Measurements from ENCODE around the gene SLC46A2.

The SLC46A2 gene

GRCh38 chr9:112921549-112921948 lies 30.9 kb upstream of the SLC46A2 start:
- Histone ChIP-seq H3K79me2 (ENCODE audit: insufficient read depth, low read depth) (no peaks in the 10 kb centered on the region), H3K4me2 (no peak overlapping the region), H4K20me1 (ENCODE audit: insufficient read depth) (no peaks in the 10 kb centered on the region), H3K36me3 (ENCODE audit: insufficient read depth) (no peaks in the 10 kb centered on the region), H3K4me1 (ENCODE audit: low read depth, poor library complexity, severe bottlenecking) (no peaks in the 10 kb centered on the region), H3K27ac (no peak overlapping the region), H3K27me3 (ENCODE audit: insufficient read depth, low read depth) (no peaks in the 10 kb centered on the region), H3K9ac (no peak overlapping the region), H2AFZ (ENCODE audit: low read depth) (no peak overlapping the region), H3K4me3 (IDR thresholded peaks at IDR 0.05; ENCODE audit: insufficient read depth, low read depth, low read length) (no peak overlapping the region)
- no peak for TF ChIP-seq CTCF (conservative IDR thresholded peaks at IDR 0.05; ENCODE audit: low read depth, low read length)

GRCh38 chr9:112917987-112918362 lies 27.3 kb upstream of the SLC46A2 start:
- no peak overlapping the region for H3K9ac ChIP-seq
- no peak for TF ChIP-seq CTCF (conservative IDR thresholded peaks at IDR 0.05; ENCODE audit: low read depth, low read length)
- no peaks in the 10 kb centered on the region for H3K4me1 ChIP-seq (ENCODE audit: low read depth, poor library complexity, severe bottlenecking)
- no peak overlapping the region for H3K4me3 ChIP-seq (IDR thresholded peaks at IDR 0.05; ENCODE audit: insufficient read depth, low read depth, low read length)
- no peaks in the 10 kb centered on the region for H3K27me3 ChIP-seq (ENCODE audit: insufficient read depth, low read depth)
- no peak overlapping the region for H2AFZ ChIP-seq (ENCODE audit: low read depth)
- H4K20me1 ChIP-seq (ENCODE audit: insufficient read depth), result no peaks in the 10 kb centered on the region
- H3K79me2 ChIP-seq (ENCODE audit: insufficient read depth, low read depth), result no peaks in the 10 kb centered on the region
- no peaks in the 10 kb centered on the region for H3K36me3 ChIP-seq (ENCODE audit: insufficient read depth)
- H3K4me2 ChIP-seq, result no peak overlapping the region
- no peak overlapping the region for H3K27ac ChIP-seq

GRCh38 chr9:112917047-112917986 lies 26.6 kb upstream of the SLC46A2 start:
- no peak overlapping the region for H3K4me3 ChIP-seq (IDR thresholded peaks at IDR 0.05; ENCODE audit: insufficient read depth, low read depth, low read length)
- H3K27ac ChIP-seq, result no peak overlapping the region
- H3K9ac ChIP-seq, result no peak overlapping the region
- TF ChIP-seq CTCF (conservative IDR thresholded peaks at IDR 0.05; ENCODE audit: low read depth, low read length), result no peak
- H3K79me2 ChIP-seq (ENCODE audit: insufficient read depth, low read depth), result no peaks in the 10 kb centered on the region
- no peaks in the 10 kb centered on the region for H3K27me3 ChIP-seq (ENCODE audit: insufficient read depth, low read depth)
- no peaks in the 10 kb centered on the region for H4K20me1 ChIP-seq (ENCODE audit: insufficient read depth)
- H3K4me1 ChIP-seq (ENCODE audit: low read depth, poor library complexity, severe bottlenecking), result no peaks in the 10 kb centered on the region
- H2AFZ ChIP-seq (ENCODE audit: low read depth), result no peak overlapping the region
- H3K4me2 ChIP-seq, result no peak overlapping the region
- H3K36me3 ChIP-seq (ENCODE audit: insufficient read depth), result no peaks in the 10 kb centered on the region

GRCh38 chr9:112914524-112914923 lies 23.8 kb upstream of the SLC46A2 start:
- Histone ChIP-seq H3K79me2 (ENCODE audit: insufficient read depth, low read depth) (no peaks in the 10 kb centered on the region), H3K27me3 (ENCODE audit: insufficient read depth, low read depth) (no peaks in the 10 kb centered on the region), H3K27ac (no peak overlapping the region), H3K4me2 (no peak overlapping the region), H3K9ac (no peak overlapping the region), H3K4me3 (IDR thresholded peaks at IDR 0.05; ENCODE audit: insufficient read depth, low read depth, low read length) (no peak overlapping the region), H3K4me1 (ENCODE audit: low read depth, poor library complexity, severe bottlenecking) (no peaks in the 10 kb centered on the region), H3K36me3 (ENCODE audit: insufficient read depth) (no peaks in the 10 kb centered on the region), H4K20me1 (ENCODE audit: insufficient read depth) (no peaks in the 10 kb centered on the region), H2AFZ (ENCODE audit: low read depth) (no peak overlapping the region)
- TF ChIP-seq CTCF (conservative IDR thresholded peaks at IDR 0.05; ENCODE audit: low read depth, low read length), result no peak
